Suppressor macrophage treated with lipopolysaccharide for 4 hours (primary cell): Measurements from ENCODE around the gene CNOT4.

Experiments used
- DNase-seq: peaks from one replicate; pipeline ENCODE4 v3.0.0-alpha.2; 2020

CNOT4 gene

GRCh38 chr7:135317676-135318325 lies 192.1 kb downstream of the CNOT4 start:
- DNase-seq = no peak

- DNase-seq = no peak
These were observed 193.1 kb downstream of the CNOT4 start for GRCh38 chr7:135316648-135317313.

- DNase-seq = no peak
These were observed 195.9 kb downstream of the CNOT4 start for GRCh38 chr7:135313971-135314370.
